Esophagus squamous epithelium (tissue), 5 donors: ENCODE results near the gene TDRD9. TPM values are rescaled to one million over a fixed set of nuclear protein-coding genes. Genes with fewer than 3 reads are reported as not detected.
A peak's percentile ranks its signal among the peaks of the same experiment; 100 is the strongest.

Source experiments
- DNase-seq: peaks from one replicate; lab custom pipeline; 2025; lab: John Stamatoyannopoulos, UW
- H3K27ac ChIP-seq, 4 donors: fragments of 200-600 bp; sonication (generic); one replicate each; pipeline ENCODE4 v1.5.1; 2016 to 2019; ENCODE audit warnings: mild to moderate bottlenecking in 1 of 4
- H3K27me3 ChIP-seq, 4 donors: fragments of 200-600 bp; sonication (generic); 1 replicate in 3 of 4; 2 replicates in 1 of 4; pipeline versions ENCODE4 v1.5.1 to v1.6.0; 2017 to 2021; ENCODE audit warnings: antibody characterized with exemption in 1 of 4
- H3K36me3 ChIP-seq, 3 donors: fragments of 200-600 bp; sonication (generic); one replicate each; pipeline ENCODE4 v1.5.1; 2016 to 2019
- H3K4me1 ChIP-seq, 3 donors: fragments of 200-600 bp; sonication (generic); one replicate each; pipeline ENCODE4 v1.5.1; 2017 to 2019
- H3K4me3 ChIP-seq, 4 donors: fragments of 200-600 bp; sonication (generic); 1 replicate in 3 of 4; 2 replicates in 1 of 4; pipeline ENCODE4 v1.5.1; 2016 to 2019; ENCODE audit warnings: mild to moderate bottlenecking in 2 of 4, moderate library complexity in 1 of 4
- H3K9me3 ChIP-seq, 3 donors: fragments of 200-600 bp; sonication (generic); one replicate each; pipeline ENCODE4 v1.5.1; 2016 to 2019
- CTCF ChIP-seq, 6 experiments: fragments of 450-650 bp in 4 of 6; fragments of 200-600 bp in 2 of 6; sonication (generic) in 2 of 6; IDR thresholded peaks; one replicate each; pipeline ENCODE4 v1.5.1; 2016 to 2019; ENCODE audit warnings: antibody characterized with exemption in 6 of 6, mild to moderate bottlenecking in 4 of 6, moderate library complexity in 4 of 6
- POLR2A ChIP-seq, 4 donors: fragments of 450-650 bp; IDR thresholded peaks; one replicate each; pipeline ENCODE4 v1.6.1; 2017; ENCODE audit warnings: antibody characterized with exemption in 4 of 4, mild to moderate bottlenecking in 4 of 4, moderate library complexity in 3 of 4
- WGBS, 2 donors: methylation state at CpG; one replicate each; pipeline ENCODE4 v1.1.5; 2018; 5-methylcytosine and 5-hydroxymethylcytosine counted together
- intact Hi-C: fragments of 100-400 bp; cut with DNase I; formaldehyde crosslinking; loops from one replicate; pipeline ENCODE4 v1.15.0; 2022
- total RNA-seq, 4 donors: library from RNA; depleted of rRNA; stranded (reverse); fragments of >200 nt; gene quantifications; one replicate each; pipeline ENCODE4 v1.1.0, GENCODE V29; 2016
- donor health status: DM: yes; HTN: yes; CAD: no.

TDRD9 gene
- total RNA-seq, 4 donors from 2014 or later, result 0.09 to 6.0 (median 0.74) TPM

- intact Hi-C loops, result no loop called here
- WGBS, 2 donors, result 38% methylated on average over 23 of the region's 31 CpGs; no CpG with 5 or more reads in 1 of the 2 donors
- Histone ChIP-seq H3K27me3 (no peaks in the 10 kb centered on the region), H3K4me3 (peak overlapping the region in 1 of 4 donors; percentile 28), H3K36me3 (no peaks in the 10 kb centered on the region), H3K9me3 (no peaks in the 10 kb centered on the region), H3K27ac (peak overlapping the region in 2 of 4 donors; percentile 2 to 46), H3K4me1 (peaks cover 5 to 47% (median 19%) of the 10 kb centered on the region in 3 donors)
- DNase-seq, result no peak
- TF ChIP-seq POLR2A (IDR thresholded peaks at IDR 0.05) (no peak), CTCF (IDR thresholded peaks at IDR 0.05) (no peak)
These were observed 38.8 kb upstream of the TDRD9 start for GRCh38 chr14:103889313-103890051.

- H3K27me3 ChIP-seq, result no peaks in the 10 kb centered on the region
- TF ChIP-seq POLR2A (IDR thresholded peaks at IDR 0.05), result no peak
- no peak for TF ChIP-seq CTCF (IDR thresholded peaks at IDR 0.05)
- DNase-seq, result no peak
- peak overlapping the region in 1 of 4 donors; percentile 28 for H3K4me3 ChIP-seq
- 71 to 100% methylated on average over 1 to 4 of the region's 10 CpGs for WGBS, 2 donors
- H3K27ac ChIP-seq, result peak overlapping the region in 1 of 4 donors; percentile 46
- intact Hi-C loops, result no loop called here
- H3K9me3 ChIP-seq, result no peaks in the 10 kb centered on the region
- peaks cover 9 to 52% (median 21%) of the 10 kb centered on the region in 3 donors for H3K4me1 ChIP-seq
- H3K36me3 ChIP-seq, result no peaks in the 10 kb centered on the region
These were observed 38.2 kb upstream of the TDRD9 start for GRCh38 chr14:103890052-103890371.

- H3K4me3 ChIP-seq, result no peak overlapping the region
- no peaks in the 10 kb centered on the region for H3K36me3 ChIP-seq
- H3K9me3 ChIP-seq, result no peaks in the 10 kb centered on the region
- H3K27ac ChIP-seq, result peak overlapping the region in 2 of 4 donors; percentile 3 to 46
- peaks cover 9 to 52% (median 21%) of the 10 kb centered on the region in 3 donors for H3K4me1 ChIP-seq
- no peak for TF ChIP-seq POLR2A (IDR thresholded peaks at IDR 0.05)
- no peak for TF ChIP-seq CTCF (IDR thresholded peaks at IDR 0.05)
- whole genome bisulfite sequencing, 2 donors, result 70 to 93% methylated on average over 3 to 6 of the region's 18 CpGs
- H3K27me3 ChIP-seq, result no peaks in the 10 kb centered on the region
- intact Hi-C loops, result no loop called here
- DNase-seq, result no peak
These were observed 37.2 kb upstream of the TDRD9 start for GRCh38 chr14:103890821-103891666.

- Histone ChIP-seq H3K27ac (peak overlapping the region in 1 of 4 donors; percentile 46), H3K36me3 (no peaks in the 10 kb centered on the region), H3K4me3 (no peak overlapping the region), H3K9me3 (no peaks in the 10 kb centered on the region), H3K27me3 (no peaks in the 10 kb centered on the region), H3K4me1 (peaks cover 9 to 55% (median 21%) of the 10 kb centered on the region in 3 donors)
- intact Hi-C loops, result no loop called here
- no peak for DNase-seq
- WGBS, 2 donors, result 95 to 100% methylated on average over 9 of the region's 15 CpGs
- TF ChIP-seq POLR2A (IDR thresholded peaks at IDR 0.05), result no peak
- no peak for TF ChIP-seq CTCF (IDR thresholded peaks at IDR 0.05)
These were observed 36.5 kb upstream of the TDRD9 start for GRCh38 chr14:103891667-103892215.
